HG03135 (cell line): ENCODE measurements around the gene TENM3.

ENCODE experiments used
- ATAC-seq: cut with Tn5 transposase; IDR thresholded peaks from one replicate; pipeline ENCODE4 v1.9.1; 2021; ENCODE audit warnings: mild to moderate bottlenecking, moderate library complexity; ENCODE audit not compliant: unreplicated experiment

Gene TENM3

GRCh38 chr4:182549356-182549755, 306.2 kb downstream of the TENM3 start:
- no peak for ATAC-seq

- no peak for ATAC-seq
These were observed 309.7 kb downstream of the TENM3 start for GRCh38 chr4:182552948-182553347.

DNA sequence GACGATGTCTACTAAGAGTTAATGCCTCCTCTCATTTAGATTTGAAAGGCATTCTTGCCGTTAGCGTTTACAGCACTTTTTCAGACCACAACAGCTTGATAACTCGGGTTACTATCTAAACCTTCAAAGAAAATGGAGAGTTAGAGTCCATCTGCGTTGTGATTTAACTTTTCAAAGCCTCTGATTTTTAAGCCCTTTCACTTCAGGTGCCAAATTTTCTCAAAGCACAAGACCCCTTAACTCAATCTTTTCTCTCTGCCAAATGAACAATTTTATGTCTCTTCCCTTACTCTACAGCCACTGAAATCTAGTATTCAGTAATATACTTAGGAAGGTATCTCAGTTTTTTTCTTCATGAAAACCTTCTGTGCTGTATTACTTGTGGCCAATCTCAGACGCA, 310.5 kb downstream of the TENM3 start:
- ATAC-seq, result no peak

DNA sequence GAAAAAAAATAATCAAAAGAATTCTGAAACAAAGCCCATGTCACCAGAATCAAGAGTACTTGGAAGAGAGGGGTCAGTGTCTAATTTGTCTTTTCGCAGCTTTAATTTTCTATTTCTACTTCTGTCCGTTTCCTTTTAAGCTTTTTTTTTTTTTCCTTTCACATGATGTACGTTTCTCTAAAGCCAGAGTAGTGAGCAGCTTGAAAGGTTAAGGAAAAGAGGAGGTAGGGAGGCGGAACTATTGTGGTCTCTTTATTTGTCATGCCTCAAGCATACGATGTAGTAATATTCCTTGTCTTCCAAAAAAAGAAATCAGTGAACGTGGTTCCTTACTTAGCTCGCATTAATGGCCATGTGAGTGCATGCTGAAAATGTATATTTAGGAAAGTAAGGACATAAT, 311.5 kb downstream of the TENM3 start:
- no peak for ATAC-seq

GRCh38 chr4:182555997-182556418, 312.8 kb downstream of the TENM3 start:
- no peak for ATAC-seq

DNA sequence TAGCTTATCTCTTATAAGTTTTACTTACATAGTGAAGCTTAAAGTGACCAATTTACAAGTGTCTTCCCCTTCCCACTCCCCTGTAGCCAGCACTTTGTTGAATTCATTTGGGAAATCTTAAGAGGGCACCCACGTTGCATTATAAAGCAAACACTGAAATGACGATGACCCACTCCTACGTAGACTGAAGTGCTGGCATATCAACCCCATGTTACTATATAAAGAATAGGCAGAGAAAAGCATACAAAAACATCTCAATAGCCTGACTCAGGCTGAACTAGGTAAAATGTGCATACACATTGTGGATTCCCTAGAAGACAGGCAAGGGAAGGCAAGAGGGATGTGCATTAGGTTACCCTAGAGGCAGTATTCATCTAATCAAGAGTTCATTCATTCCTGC, 313.4 kb downstream of the TENM3 start:
- ATAC-seq, result no peak

DNA sequence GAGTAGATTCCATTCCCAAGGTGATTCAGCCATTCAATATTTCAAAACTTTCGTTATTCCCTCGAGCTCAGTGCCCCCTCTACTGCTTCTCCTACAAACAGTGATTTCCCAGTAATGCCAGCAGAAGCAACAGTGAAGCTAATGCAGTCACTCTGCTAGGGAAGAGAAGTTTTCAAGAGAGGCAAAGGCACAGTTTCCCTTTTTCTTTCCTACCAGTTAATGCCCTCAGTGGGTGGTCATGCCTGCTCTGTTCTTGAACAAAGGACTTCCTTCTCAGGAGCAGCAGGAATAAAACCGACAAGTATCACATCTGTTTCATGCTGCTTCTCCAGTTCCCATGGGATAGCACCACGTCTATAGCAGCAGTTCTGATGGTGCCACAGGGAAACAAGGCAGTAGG, 317.2 kb downstream of the TENM3 start:
- no peak for ATAC-seq

- ATAC-seq, result no peak
These were observed 319.1 kb downstream of the TENM3 start for GRCh38 chr4:182562350-182562749.

DNA sequence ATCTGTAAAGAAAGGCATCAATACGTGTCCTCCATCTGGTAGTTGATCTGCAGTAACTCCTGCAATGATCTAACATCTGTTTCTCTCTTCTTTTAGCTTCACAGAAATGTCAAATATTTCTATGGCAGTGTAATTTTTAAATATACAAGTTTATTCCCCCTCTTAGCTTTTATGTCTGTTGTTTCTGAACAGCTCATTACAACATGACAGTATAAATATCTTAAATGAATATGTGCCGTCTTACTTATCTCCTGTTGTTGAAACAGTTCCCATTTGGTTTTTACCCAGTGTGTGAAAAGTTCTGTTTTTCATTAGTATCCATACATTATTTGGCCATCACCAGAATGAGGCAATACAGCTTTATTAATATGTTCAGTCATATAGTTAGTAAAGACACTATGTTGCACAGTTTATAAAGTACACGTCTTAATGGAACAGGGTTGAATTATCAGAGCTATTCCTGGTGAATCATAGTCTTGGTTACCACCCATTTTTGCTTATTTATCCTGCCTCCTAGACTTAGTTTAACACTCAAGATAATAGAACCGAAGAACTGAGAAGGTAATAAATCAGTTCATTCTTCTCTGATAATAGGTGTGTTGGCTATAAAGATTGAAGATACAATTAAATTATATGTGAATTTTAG, 321.6 kb downstream of the TENM3 start:
- ATAC-seq, result no peak

- ATAC-seq, result no peak
These were observed 323.9 kb downstream of the TENM3 start for GRCh38 chr4:182567119-182567518.

DNA sequence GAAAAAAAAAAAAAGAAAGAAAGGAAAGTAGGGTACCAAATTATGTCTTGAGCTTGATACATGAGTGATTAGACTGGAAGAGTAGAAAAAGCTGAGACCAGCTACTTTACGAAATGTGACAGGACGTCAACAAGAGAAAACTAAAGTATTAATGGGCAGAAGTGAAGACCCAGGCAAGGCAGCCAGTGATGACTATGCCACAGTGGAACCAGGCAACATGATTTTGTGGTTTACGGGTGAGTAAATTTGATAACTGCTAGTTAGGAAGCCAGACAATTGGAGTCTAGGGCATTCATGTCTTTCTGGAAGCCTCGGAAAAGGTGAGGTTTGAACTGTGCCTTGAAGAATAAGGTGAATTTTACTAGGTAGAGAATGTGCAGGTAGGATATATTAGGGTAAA, 326.4 kb downstream of the TENM3 start:
- no peak for ATAC-seq

- ATAC-seq, result no peak
These were observed 331.5 kb downstream of the TENM3 start for GRCh38 chr4:182574706-182575105.

DNA sequence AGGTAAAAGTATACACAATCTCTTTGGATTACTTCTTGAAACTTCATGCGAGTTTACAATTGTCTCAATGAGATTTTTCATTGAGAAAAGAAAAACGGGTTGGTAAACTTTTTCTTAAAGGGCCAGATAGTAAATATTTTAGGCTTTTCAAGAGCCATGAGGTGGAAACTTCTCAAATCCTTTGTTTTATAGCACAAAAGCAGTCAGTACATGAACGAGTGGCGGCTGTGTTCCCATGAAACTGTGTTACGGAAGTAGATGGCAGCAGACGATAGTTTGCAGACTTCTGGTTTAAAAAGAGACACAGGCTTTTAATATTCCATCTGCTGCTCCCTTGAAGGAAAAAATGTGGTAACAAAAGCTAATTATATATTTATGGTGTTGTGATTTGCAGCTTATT, 332.0 kb downstream of the TENM3 start:
- ATAC-seq, result no peak

GRCh38 chr4:182576601-182577289, 333.5 kb downstream of the TENM3 start:
- no peak for ATAC-seq

DNA sequence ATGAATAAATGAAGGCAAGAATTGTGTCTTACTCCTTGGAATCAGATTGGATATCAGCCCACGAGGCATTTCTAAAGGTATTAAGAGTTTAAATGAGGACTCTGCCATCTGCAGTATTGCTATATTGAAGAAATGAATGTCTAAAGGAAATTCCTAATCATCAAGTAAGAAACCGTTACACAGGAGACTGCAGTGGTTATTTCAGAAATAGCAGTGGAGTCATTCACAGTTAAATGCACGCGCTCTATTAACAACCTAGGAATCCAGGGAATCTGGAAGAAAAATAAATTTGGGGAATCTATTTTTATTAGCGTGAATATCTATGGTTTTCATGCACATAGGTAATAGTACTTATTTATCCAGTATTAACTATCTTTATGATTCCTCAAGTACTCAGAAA, 334.2 kb downstream of the TENM3 start:
- no peak for ATAC-seq

DNA sequence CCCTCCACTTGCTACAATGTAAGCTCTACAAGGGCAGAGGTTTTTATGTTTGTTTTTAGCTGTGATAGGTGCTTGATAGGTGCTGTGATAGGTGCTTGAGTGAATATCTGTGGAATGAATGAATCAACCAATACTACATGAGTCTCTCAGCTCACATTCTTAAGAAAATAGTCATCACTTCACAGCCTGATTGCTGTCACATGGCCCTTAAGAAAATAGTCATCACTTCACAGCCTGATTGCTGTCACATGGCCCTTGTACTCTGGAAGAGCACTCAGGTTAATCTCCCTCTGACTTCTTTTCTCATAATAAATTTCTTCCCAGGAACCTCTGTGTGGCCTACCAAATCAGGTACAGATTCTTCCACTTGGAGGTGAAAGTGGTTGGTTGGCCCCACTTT, 335.2 kb downstream of the TENM3 start:
- ATAC-seq, result no peak

DNA sequence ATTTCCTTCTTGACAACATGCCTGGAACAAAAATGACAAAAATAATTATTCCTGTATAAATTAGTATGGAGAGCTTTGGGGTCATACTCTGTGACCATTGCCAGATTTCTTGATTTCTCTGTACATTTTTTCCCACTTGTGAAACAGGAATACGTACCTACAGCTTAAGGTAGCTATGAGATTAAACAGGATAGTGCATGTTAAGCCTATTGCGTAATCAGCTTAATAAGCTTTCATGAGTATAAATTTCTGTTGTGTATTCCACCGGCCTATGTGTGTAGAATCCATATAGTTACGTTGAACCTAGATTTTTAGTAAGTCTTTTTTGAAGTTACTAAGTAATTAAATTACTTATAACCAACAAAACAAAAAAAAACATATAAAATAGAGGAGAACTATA, 339.0 kb downstream of the TENM3 start:
- ATAC-seq, result no peak

DNA sequence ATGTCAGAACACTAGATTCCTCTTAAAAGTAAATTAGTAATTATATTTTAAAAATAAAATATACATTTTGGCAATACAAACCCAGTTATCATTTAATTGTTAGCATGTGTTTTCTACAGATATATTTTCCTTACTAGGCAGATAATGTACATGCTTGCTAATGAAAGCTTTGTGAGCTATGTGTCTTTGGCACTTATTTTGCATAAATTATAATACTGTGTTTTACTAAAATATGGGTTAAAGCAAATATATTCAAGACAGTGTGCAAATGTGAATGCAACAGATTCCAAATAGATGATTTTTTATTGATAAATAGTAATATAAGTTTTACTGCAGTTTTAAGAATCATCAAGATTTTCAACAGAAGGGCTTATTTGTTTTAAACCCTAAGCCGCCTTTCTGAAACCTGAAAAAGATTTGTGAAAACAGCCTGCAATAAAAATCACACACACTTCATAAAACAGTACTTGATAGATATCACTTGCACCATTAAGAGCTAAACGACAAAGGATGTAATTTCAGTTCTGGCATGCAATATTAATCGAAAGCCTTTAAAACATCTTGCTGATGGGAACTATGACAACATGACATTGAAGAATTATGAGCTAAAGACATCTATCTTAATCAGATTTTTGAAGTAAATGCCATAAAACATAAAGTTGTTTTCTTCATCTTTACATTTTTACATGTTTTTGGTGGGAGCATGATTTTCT, 340.7 kb downstream of the TENM3 start:
- ATAC-seq, result no peak

- no peak for ATAC-seq
These were observed 342.1 kb downstream of the TENM3 start for GRCh38 chr4:182585321-182585720.

DNA sequence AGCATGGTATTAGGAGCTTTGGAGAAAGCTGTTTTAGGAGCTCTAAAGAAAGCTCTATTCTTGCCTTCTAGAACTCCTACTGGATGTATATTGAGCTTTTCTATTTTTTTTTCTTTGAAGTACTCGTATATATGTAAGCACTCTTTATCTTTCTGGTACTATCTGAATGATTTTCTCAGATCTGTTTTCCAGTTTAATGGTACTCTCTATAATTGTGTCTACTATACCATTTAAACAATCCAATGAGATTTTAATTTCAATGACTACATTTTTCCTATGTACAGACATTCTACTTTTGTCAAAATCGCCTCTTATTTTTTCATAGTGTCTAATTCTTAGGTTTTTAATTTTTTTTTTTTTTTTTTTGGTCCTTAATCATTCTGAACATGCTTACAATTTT, 345.9 kb downstream of the TENM3 start:
- ATAC-seq, result no peak

DNA sequence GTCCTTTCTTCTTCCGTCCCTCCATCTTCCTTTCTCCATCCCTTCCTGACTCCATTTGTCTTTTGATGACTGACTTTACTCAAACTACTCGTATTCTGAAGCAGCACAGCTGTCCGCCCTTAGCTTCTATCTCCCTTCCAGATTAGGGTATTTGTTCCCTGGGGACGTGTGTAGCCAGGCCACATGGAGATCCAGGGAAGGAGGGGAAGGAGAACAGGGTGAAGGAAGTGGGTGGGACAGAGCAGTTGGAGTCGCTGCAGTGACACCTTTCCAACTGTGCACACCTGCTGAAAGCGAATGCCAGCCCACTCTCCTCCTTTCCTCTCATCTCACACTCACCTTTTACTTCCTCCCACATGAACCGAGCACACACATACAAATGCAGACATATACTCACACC, 350.2 kb downstream of the TENM3 start:
- ATAC-seq, result no peak

GRCh38 chr4:182593864-182594263, 350.7 kb downstream of the TENM3 start:
- no peak for ATAC-seq
